HEK293 (cell line): ENCODE results near the gene EEFSEC.

ENCODE experiments used
- CTCF ChIP-seq: fragments of 450-650 bp; formaldehyde crosslinking; IDR thresholded peaks from 2 replicates; pipeline ENCODE4 v1.5.1; 2016; ENCODE audit warnings: missing biosample characterization, missing genetic modification characterization
- ZNF670 ChIP-seq: fragments of 450-650 bp; formaldehyde crosslinking; IDR thresholded peaks from 2 replicates; pipeline ENCODE4 v1.5.1; 2016; ENCODE audit warnings: missing biosample characterization, missing genetic modification characterization, low read depth
- ZNF707 ChIP-seq: fragments of 450-650 bp; formaldehyde crosslinking; IDR thresholded peaks from 2 replicates; pipeline ENCODE4 v1.5.1; 2016; ENCODE audit warnings: missing biosample characterization, missing genetic modification characterization

- TF ChIP-seq CTCF (tag by site-specific recombination) (no peak), ZNF707 (tag by site-specific recombination) (no peak), ZNF670 (tag by site-specific recombination) (no peak)
These were observed 132.0 kb downstream of the EEFSEC start for GRCh38 chr3:128285042-128285966.
